Central memory CD8-positive, alpha-beta T cell (primary cell): ENCODE measurements around the gene EZH2.

Source experiments
- ATAC-seq: fragments of 150-1000 bp; cut with Tn5 transposase; replicated peaks from 2 replicates; pipeline ENCODE4 v1.10.0; 2022; ENCODE audit warnings: mild to moderate bottlenecking, moderate FRiP score, moderate number of reproducible peaks; ENCODE audit not compliant: poor library complexity, severe bottlenecking; ENCODE audit errors: extremely low read depth
- DNase-seq, 2 donors: peaks; one replicate each; pipeline ENCODE4 v3.0.0; 2021; ENCODE audit warnings: low spot score in 2 of 2
- H3K27ac Mint-ChIP-seq: one replicate; pipeline ENCODE4 v1.8.0; 2022; ENCODE audit warnings: low read depth, mild to moderate bottlenecking, moderate library complexity, mixed read lengths
- H3K27me3 Mint-ChIP-seq: one replicate; pipeline ENCODE4 v1.8.0; 2022; ENCODE audit warnings: mixed read lengths
- H3K36me3 Mint-ChIP-seq: one replicate; pipeline ENCODE4 v1.8.0; 2022; ENCODE audit warnings: mild to moderate bottlenecking, moderate library complexity, mixed read lengths; ENCODE audit not compliant: insufficient read depth
- H3K4me1 Mint-ChIP-seq: one replicate; pipeline ENCODE4 v1.8.0; 2022; ENCODE audit warnings: mixed read lengths
- H3K4me3 Mint-ChIP-seq: one replicate; pipeline ENCODE4 v1.8.0; 2022; ENCODE audit warnings: mild to moderate bottlenecking, moderate library complexity, mixed read lengths
- H3K9me3 Mint-ChIP-seq: one replicate; pipeline ENCODE4 v1.8.0; 2022; ENCODE audit warnings: mixed read lengths

The EZH2 gene

DNA sequence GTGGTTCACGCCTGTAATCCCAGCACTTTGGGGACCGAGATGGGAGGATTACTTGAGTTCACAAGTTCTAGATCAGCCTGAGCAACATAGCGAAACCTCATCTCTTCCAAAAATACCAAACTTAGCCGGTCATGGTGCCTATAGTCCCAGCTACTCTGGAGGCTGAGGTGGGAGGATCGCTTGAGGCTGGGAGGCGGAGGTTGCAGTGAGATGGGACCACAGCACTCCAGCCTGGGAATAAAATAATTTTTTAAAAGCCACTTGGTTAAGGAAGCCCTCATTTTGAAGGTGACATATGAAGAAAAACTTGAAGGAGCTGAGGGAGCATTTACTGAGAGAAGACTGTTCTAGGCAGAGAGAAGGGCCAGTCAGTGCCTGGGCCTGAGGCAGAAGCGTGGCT, 4.2 kb upstream of the EZH2 start:
- peaks cover 2% of the 10 kb centered on the region for H3K27me3 Mint-ChIP-seq
- no peak overlapping the region for H3K4me3 Mint-ChIP-seq
- peaks cover 10% of the 10 kb centered on the region for H3K4me1 Mint-ChIP-seq
- DNase-seq (no peak), ATAC-seq (no peak)
- H3K36me3 Mint-ChIP-seq: peaks cover 9% of the 10 kb centered on the region
- H3K9me3 Mint-ChIP-seq: no peaks in the 10 kb centered on the region
- peak overlapping the region; percentile 30 for H3K27ac Mint-ChIP-seq

DNA sequence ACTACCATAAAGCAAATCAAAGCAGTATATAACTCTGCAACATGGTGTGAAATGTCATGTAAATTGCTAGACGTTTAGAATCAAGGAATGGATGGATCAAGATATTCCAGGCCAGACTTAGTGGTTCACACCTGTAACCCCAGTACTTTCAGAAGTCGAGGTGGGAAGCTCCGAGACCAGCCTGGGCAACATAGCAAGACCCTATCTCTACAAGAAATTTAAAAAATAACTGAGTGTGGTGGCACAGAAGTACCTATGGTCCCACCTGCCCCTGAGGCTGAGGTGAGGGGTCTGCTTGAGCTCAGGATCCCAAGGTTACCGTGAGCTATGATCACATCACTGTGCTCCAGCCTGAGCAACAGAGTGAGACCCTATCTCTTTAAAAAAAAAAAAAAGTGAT, 2.8 kb upstream of the EZH2 start:
- H3K9me3 Mint-ChIP-seq: no peaks in the 10 kb centered on the region
- no peaks in the 10 kb centered on the region for H3K27me3 Mint-ChIP-seq
- no peak overlapping the region for H3K27ac Mint-ChIP-seq
- no peak overlapping the region for H3K4me3 Mint-ChIP-seq
- no peak for DNase-seq
- no peak for ATAC-seq
- peaks cover 16% of the 10 kb centered on the region for H3K36me3 Mint-ChIP-seq
- H3K4me1 Mint-ChIP-seq: peaks cover 10% of the 10 kb centered on the region

DNA sequence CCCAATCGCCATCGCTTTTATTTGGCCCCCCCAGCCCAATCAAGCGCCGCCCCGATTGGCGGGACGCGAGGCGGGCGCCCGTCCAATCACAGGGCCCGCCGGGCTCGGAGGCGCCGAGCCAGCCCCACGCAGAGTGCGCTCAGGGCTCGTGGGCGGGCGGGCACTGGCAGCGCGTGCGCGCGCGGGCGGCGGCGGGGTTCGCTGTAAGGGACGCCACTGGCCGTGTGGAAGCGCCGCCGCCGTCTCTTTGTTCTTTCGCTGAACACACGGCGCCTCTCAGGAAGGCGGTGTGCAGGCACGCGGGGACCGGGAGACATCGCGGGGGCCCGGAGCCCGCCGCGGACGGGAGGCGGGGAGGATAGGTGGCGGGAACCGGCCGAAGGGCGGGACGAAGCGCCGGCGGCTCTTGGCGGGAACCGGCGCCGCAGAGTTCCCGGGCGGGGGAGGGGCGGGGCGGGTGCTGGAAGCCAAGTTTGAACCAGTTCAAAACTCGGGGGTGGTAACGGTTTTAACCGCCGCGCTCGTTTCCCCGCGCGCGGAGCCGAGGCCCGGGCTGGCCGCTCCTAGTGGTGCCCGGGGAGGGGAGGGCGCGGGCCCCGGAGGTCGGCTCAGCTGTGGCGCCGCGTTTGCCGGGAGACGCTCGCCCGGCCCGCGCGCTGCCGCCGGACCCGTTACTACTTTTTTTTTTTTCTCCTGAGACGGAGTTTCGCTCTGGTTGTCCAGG, 370 bp upstream of the EZH2 start:
- Mint-ChIP-seq H3K9me3 (no peaks in the 10 kb centered on the region), H3K27ac (peak overlapping the region; percentile 93), H3K27me3 (no peaks in the 10 kb centered on the region), H3K4me3 (peak overlapping the region; percentile 92), H3K4me1 (peaks cover 10% of the 10 kb centered on the region), H3K36me3 (peaks cover 19% of the 10 kb centered on the region)
- DNase-seq (peak; percentile 88 to 89), ATAC-seq (peak; percentile 95)

DNA sequence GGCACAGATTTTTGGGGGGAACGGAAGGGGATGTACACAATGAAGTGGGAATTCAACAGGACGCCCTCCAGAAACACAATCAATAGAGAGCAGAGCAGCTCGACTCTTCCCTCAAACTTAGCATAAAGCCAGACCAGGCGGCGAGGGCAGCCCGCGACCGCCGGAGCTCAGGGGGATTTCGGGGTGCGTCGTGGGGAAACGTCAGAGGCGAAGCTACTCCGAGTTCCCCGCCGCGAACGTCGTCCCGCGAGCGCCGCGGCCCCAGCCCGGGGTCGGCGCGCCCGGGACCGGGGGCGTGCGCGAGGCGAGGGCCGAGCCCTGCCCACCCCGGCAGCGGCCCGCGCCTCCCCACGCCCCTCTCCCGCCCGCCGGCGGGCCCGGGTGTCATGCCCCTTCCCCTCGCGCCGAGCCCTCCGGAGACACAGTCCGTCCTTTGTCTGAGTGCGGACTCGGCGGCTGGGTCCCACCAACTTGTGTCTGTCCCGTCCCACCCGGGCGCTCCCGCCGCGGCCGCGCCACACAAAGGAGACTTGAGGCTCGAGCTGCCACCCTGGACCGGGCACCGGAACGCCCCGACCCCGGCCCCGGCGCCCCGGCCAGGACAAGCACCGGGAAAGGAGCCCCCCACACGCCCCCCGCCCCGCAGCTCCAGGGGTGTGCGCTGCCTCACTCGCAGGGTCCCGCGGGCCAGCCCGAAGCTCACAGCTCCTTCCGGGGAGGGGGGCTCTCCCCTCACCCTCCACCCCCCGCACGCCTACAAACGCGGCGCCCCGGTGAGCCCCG, 634 bp downstream of the EZH2 start:
- peaks cover 10% of the 10 kb centered on the region for H3K4me1 Mint-ChIP-seq
- H3K27me3 Mint-ChIP-seq: no peaks in the 10 kb centered on the region
- H3K27ac Mint-ChIP-seq: peak overlapping the region; percentile 93
- peak overlapping the region; percentile 92 for H3K4me3 Mint-ChIP-seq
- peaks cover 19% of the 10 kb centered on the region for H3K36me3 Mint-ChIP-seq
- no peaks in the 10 kb centered on the region for H3K9me3 Mint-ChIP-seq
- ATAC-seq: peak; percentile 35
- peak; percentile 45 to 62 for DNase-seq

DNA sequence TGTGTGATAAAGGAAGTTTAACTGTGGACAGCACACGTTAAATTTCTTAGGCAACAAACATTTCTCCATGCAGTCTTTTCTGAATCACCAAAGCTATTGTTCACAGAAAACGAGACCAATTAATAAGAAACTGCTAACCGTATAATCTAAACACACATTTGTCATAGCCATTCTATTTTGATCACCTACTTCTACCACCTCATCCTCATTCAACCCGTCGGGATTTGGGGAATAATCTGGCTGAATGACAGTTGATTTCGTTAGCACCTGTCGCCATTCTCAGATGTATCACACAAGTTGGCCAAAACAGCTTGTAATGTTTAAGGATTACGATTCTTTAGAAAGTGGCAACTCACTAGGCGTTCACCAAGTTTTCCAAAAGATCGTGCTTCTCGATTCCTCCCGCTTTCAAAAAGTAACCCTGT, 1.2 kb downstream of the EZH2 start:
- no peak for ATAC-seq
- Mint-ChIP-seq H3K4me1 (peaks cover 13% of the 10 kb centered on the region), H3K9me3 (no peaks in the 10 kb centered on the region), H3K27me3 (no peaks in the 10 kb centered on the region), H3K4me3 (peak overlapping the region; percentile 92), H3K27ac (peak overlapping the region; percentile 91), H3K36me3 (peaks cover 19% of the 10 kb centered on the region)
- no peak for DNase-seq

DNA sequence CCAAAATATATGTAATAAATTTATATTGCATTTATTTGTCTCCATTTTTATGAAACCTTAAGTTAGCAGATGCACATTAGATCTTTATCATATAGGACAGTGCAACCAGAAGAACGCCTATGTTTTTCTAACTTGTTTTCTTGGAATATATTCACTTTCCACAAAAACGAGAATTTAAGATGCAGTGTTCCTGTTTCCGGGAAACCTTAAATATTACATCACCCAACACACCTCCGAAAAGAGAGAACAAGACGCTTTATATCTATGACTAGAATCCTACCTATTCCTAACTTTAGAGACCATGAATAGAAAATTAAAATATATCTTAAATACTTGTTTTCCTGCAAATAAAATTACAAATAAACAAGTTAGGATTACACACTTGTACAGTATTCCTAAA, 1.9 kb downstream of the EZH2 start:
- Mint-ChIP-seq H3K9me3 (no peaks in the 10 kb centered on the region), H3K4me1 (peaks cover 20% of the 10 kb centered on the region), H3K27ac (no peak overlapping the region), H3K4me3 (peak overlapping the region; percentile 92), H3K27me3 (no peaks in the 10 kb centered on the region), H3K36me3 (peaks cover 19% of the 10 kb centered on the region)
- DNase-seq (no peak), ATAC-seq (no peak)

DNA sequence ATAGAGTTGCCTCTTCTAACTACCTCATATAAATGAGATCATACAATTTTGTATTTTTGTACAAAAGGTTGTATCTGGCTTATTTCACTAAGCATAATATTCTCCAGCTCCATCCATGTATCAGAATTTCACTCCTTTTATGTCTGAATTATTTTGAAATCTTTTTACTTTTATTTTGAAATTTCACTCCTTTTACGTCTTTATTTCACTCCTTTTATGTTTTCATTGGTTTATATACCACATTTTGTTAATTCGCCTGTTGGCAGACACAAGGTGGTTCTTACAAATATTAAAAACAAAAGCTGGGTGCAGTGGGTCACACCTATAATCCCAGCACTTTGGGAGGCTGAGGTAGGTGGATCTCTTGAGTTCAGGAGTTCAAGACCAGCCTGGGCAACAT, 5.8 kb downstream of the EZH2 start:
- Mint-ChIP-seq H3K9me3 (no peaks in the 10 kb centered on the region), H3K4me1 (peaks cover 16% of the 10 kb centered on the region), H3K27ac (no peak overlapping the region), H3K36me3 (peaks cover 12% of the 10 kb centered on the region), H3K4me3 (no peak overlapping the region), H3K27me3 (no peaks in the 10 kb centered on the region)
- no peak for ATAC-seq
- DNase-seq: no peak

DNA sequence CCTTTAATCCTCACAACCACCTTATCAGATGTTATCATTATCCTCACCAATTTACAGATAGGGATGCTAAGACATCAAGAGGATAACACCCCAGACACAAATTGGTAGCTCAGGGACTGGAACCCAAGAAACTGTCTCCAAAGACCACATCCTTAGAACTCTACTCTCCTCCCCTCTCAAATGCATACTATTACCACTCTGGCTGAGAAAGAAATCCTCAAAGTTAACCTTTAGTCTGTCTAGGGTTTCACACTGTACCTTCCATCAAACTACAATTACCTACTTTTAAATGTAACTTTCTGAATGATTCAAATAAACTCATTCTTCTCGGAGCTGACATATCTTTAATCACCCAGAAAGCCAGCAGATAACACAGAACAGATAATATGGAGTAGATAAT, 6.6 kb downstream of the EZH2 start:
- H3K27me3 Mint-ChIP-seq: no peaks in the 10 kb centered on the region
- H3K9me3 Mint-ChIP-seq: no peaks in the 10 kb centered on the region
- peaks cover 7% of the 10 kb centered on the region for H3K36me3 Mint-ChIP-seq
- ATAC-seq: no peak
- H3K27ac Mint-ChIP-seq: no peak overlapping the region
- H3K4me3 Mint-ChIP-seq: no peak overlapping the region
- H3K4me1 Mint-ChIP-seq: peaks cover 16% of the 10 kb centered on the region
- no peak for DNase-seq

DNA sequence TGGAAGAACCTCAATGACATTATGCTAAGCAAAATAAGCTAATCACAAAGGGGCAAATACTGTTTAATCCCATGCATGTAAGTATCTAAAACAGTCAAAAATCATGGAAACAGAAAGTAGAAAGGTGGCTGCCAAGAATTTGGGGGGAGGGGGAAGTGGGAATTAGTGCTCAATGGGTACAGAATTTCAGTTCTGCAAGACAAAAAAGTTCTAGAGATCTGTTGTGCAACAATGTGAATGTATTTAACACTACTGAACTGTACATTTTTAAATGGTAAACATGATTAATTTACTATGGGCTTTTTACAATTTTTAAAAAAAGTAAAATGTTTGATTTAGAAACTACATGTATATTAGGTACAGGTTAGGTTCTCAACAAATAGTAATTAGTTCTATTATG, 11.9 kb downstream of the EZH2 start:
- H3K4me3 Mint-ChIP-seq: no peak overlapping the region
- peaks cover 9% of the 10 kb centered on the region for H3K9me3 Mint-ChIP-seq
- peaks cover 4% of the 10 kb centered on the region for H3K36me3 Mint-ChIP-seq
- H3K4me1 Mint-ChIP-seq: peaks cover 6% of the 10 kb centered on the region
- DNase-seq (no peak), ATAC-seq (no peak)
- no peak overlapping the region for H3K27ac Mint-ChIP-seq
- H3K27me3 Mint-ChIP-seq: no peaks in the 10 kb centered on the region

DNA sequence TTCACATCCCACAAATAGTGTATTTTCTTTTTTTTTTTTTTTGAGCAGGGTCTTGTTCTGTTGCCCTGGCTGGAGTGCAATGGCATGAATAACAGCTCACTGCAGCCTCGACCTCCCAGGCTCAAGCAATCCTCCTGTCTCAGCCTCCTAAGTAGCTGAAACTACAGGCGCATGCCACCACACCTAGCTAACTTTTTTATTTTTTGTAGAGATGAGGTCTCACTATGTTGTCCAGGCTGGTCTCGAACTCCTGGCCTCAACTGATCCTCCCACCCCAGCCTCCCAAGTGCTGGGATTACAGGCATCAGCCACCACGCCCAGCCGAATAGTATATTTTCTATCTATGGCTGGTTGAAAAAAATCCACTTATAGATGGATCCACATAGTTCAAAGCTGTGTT, 12.5 kb downstream of the EZH2 start:
- peaks cover 6% of the 10 kb centered on the region for H3K4me1 Mint-ChIP-seq
- H3K27ac Mint-ChIP-seq: peak overlapping the region; percentile 19
- peaks cover 7% of the 10 kb centered on the region for H3K36me3 Mint-ChIP-seq
- H3K9me3 Mint-ChIP-seq: peaks cover 9% of the 10 kb centered on the region
- DNase-seq (no peak), ATAC-seq (no peak)
- H3K4me3 Mint-ChIP-seq: peak overlapping the region; percentile 11
- no peaks in the 10 kb centered on the region for H3K27me3 Mint-ChIP-seq

DNA sequence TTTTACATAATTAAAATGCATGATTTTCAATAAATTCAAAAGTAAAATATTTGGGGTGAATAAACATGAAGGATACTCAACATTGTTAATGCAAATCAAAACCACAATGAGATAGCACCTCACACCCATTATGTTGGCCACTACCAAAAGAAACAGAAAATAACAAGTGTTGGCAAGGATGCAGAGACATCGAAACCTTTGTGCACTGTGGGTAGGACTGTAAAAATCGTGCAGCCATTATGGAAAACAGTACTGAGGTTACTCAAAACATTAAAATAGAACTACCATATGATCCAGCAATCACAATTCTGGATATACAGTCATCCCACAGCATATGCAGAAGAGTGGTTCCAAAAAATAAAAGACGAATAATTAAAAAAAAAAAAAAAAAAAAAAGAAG, 13.1 kb downstream of the EZH2 start:
- H3K4me1 Mint-ChIP-seq: peaks cover 6% of the 10 kb centered on the region
- peaks cover 7% of the 10 kb centered on the region for H3K36me3 Mint-ChIP-seq
- ATAC-seq: no peak
- no peak for DNase-seq
- peak overlapping the region; percentile 11 for H3K4me3 Mint-ChIP-seq
- H3K27me3 Mint-ChIP-seq: no peaks in the 10 kb centered on the region
- peak overlapping the region; percentile 19 for H3K27ac Mint-ChIP-seq
- H3K9me3 Mint-ChIP-seq: peaks cover 9% of the 10 kb centered on the region

DNA sequence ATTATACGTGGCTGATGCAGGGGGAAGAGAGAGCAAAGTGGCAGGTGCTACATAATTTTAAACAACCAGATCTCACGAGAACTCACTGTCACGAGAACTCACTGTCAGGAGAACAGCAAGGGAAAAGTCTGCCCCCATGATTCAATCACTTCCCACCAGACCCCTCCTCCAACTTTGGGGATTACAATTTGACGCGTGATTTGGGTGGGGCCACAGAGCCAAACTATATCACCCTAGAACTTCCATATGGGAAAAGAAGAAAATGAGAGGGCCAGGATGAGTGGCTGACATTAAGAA, 15.8 kb downstream of the EZH2 start:
- no peaks in the 10 kb centered on the region for H3K27me3 Mint-ChIP-seq
- peak overlapping the region; percentile 9 for H3K27ac Mint-ChIP-seq
- H3K9me3 Mint-ChIP-seq: peaks cover 9% of the 10 kb centered on the region
- H3K4me1 Mint-ChIP-seq: peaks cover 14% of the 10 kb centered on the region
- ATAC-seq (no peak), DNase-seq (no peak)
- peaks cover 13% of the 10 kb centered on the region for H3K36me3 Mint-ChIP-seq
- H3K4me3 Mint-ChIP-seq: no peak overlapping the region
